NT2/D1 (cell line): ENCODE data around the gene TRIOBP.

ENCODE experiments used
- DNase-seq: peaks from one replicate; pipeline ENCODE4 v3.0.0-alpha.2; 2011; ENCODE audit warnings: low read depth, low spot score
- H3K27me3 ChIP-seq: 2 replicates; pipeline ENCODE4 v1.6.0; 2011; ENCODE audit warnings: mild to moderate bottlenecking; ENCODE audit not compliant: insufficient read length, insufficient read depth
- H3K36me3 ChIP-seq: 2 replicates; pipeline ENCODE4 v1.6.1; 2011; ENCODE audit warnings: mild to moderate bottlenecking, low read length, mixed read lengths; ENCODE audit not compliant: insufficient read depth, insufficient read length
- H3K4me1 ChIP-seq: 2 replicates; pipeline ENCODE4 v1.5.1; 2011; ENCODE audit not compliant: insufficient read depth, insufficient read length
- H3K4me3 ChIP-seq: 2 replicates; pipeline ENCODE4 v1.5.1; 2011; ENCODE audit warnings: low read depth; ENCODE audit not compliant: insufficient read length
- H3K9ac ChIP-seq: 2 replicates; pipeline ENCODE4 v1.6.0; 2011; ENCODE audit warnings: low read depth; ENCODE audit not compliant: insufficient read length
- H3K9me3 ChIP-seq: 2 replicates; pipeline ENCODE4 v1.5.1; 2011; ENCODE audit warnings: mild to moderate bottlenecking, low read length; ENCODE audit not compliant: insufficient read depth
- SUZ12 ChIP-seq: IDR thresholded peaks from 2 replicates; pipeline ENCODE4 v1.6.1; 2011; ENCODE audit not compliant: insufficient read length, insufficient read depth; ENCODE audit errors: extremely low read depth
- YY1 ChIP-seq: IDR thresholded peaks from 2 replicates; pipeline ENCODE4 v1.6.1; 2011; ENCODE audit not compliant: insufficient read length, insufficient read depth
- ZNF274 ChIP-seq: IDR thresholded peaks from 2 replicates; pipeline ENCODE4 v1.6.1; 2011; ENCODE audit warnings: mild to moderate bottlenecking, low read depth, low read length

The TRIOBP gene

DNA sequence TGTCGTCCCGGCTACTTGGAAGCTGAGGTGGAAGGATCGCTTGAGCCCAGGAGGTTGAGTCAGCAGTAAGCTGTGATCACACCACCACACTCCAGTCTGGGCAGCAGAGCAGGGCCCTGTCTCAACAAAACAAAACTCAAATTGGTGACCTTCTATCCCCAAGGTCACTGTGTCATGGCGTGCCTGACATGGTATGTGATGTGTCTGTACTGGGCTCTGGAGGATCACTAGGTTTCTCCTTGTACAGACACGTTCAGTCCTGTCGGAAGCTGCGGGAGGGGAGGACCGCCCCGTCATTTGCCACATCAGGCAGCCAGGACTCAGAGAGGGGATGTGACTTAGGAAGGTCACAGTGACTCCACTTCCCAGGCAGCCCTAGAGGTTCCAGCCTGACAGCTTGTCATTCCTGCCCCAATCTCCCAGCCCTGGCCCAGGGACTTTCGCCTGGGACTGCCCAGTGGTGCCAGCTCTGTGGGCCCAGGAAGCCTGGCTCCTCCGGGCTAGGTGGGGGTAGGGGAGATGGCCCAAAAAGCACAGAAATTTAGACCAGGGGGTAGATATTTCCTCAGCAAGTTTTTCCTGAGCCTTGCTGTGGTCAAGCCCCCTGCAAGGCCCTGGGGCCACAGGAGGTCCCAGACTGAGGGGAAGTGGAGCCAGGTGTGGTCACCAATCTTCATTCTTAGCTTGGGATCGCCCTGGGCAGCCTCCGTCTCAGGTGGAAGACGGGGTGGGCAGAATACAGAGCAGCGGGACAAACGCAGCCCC is 53.2 kb downstream of the TRIOBP start:
- Histone ChIP-seq H3K9ac (peak overlapping the region; percentile 61), H3K27me3 (no peaks in the 10 kb centered on the region), H3K9me3 (no peaks in the 10 kb centered on the region), H3K4me1 (peaks cover 33% of the 10 kb centered on the region), H3K4me3 (no peak overlapping the region), H3K36me3 (peaks cover 21% of the 10 kb centered on the region)
- TF ChIP-seq YY1 (no peak), SUZ12 (no peak), ZNF274 (no peak)
- no peak for DNase-seq

DNA sequence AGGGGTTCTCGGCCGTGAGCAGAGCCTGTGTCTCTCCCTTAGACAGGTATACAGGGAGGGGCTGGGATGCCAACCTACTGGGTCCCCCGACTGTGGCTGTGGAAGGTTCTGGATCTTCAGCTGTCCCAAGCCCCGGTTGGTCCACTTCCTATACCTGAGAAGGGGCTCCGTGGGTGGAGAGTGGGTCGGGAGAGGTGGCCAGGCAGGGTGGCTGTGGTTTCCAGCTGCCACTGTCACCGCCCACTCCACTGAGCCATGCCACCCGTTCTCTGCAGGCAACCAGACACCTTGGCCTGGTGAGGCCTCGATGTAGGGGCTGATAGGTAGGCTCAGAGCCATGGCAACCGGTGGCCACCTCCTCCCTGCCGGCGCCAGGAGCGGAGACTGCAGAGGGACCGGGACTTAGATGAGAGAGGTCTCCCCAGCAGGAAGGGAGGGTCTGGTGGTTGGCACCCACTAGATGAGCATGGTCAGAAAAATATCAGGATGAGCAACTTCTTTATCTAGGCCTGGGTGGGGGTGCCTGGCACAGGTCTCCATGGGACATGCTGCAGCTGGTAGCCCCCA is 53.8 kb downstream of the TRIOBP start:
- peaks cover 30% of the 10 kb centered on the region for H3K4me1 ChIP-seq
- no peak overlapping the region for H3K9ac ChIP-seq
- no peaks in the 10 kb centered on the region for H3K9me3 ChIP-seq
- TF ChIP-seq YY1, result no peak
- no peak for TF ChIP-seq SUZ12
- TF ChIP-seq ZNF274, result no peak
- peaks cover 28% of the 10 kb centered on the region for H3K36me3 ChIP-seq
- H3K4me3 ChIP-seq, result no peak overlapping the region
- DNase-seq, result no peak
- no peaks in the 10 kb centered on the region for H3K27me3 ChIP-seq

DNA sequence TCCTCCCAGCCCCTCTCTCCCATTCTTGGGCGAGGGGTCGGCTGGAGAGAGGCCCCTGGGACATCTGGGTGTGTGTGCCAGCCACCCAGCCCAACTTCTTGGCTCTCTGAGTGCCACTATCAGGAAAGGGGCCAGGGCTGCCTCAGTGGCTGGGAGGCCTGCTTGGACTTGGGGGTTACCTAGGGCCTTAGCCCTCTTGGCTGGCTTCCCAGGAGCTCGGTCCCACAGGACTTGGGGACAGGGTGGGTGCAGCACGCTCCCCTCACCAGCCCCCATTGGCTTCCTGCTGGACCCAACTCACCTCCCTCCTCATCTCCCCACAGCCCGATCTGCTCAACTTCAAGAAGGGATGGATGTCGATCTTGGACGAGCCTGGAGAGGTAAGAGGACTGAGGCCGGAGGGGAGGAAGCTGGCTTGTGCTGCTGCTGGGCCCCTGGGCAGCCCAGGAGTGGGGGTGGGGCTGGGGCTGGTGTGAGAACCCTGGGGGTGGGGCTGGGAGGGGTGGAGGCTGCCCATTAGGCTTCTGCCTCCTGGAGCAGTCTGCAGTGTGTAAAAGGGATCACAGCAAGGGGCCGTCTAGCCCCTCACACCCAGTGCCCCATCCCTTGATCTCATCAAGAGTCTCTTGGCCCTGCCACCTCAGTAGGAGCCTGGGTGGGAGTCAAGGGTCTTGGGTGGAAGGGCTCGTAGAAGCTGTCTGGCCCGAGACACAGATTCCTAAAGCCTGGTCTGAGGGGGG is 54.8 kb downstream of the TRIOBP start:
- peaks cover 30% of the 10 kb centered on the region for H3K4me1 ChIP-seq
- H3K9ac ChIP-seq, result peak overlapping the region; percentile 64
- H3K4me3 ChIP-seq, result no peak overlapping the region
- no peaks in the 10 kb centered on the region for H3K27me3 ChIP-seq
- no peak for DNase-seq
- H3K9me3 ChIP-seq, result no peaks in the 10 kb centered on the region
- peaks cover 37% of the 10 kb centered on the region for H3K36me3 ChIP-seq
- TF ChIP-seq YY1 (no peak), SUZ12 (no peak), ZNF274 (no peak)

DNA sequence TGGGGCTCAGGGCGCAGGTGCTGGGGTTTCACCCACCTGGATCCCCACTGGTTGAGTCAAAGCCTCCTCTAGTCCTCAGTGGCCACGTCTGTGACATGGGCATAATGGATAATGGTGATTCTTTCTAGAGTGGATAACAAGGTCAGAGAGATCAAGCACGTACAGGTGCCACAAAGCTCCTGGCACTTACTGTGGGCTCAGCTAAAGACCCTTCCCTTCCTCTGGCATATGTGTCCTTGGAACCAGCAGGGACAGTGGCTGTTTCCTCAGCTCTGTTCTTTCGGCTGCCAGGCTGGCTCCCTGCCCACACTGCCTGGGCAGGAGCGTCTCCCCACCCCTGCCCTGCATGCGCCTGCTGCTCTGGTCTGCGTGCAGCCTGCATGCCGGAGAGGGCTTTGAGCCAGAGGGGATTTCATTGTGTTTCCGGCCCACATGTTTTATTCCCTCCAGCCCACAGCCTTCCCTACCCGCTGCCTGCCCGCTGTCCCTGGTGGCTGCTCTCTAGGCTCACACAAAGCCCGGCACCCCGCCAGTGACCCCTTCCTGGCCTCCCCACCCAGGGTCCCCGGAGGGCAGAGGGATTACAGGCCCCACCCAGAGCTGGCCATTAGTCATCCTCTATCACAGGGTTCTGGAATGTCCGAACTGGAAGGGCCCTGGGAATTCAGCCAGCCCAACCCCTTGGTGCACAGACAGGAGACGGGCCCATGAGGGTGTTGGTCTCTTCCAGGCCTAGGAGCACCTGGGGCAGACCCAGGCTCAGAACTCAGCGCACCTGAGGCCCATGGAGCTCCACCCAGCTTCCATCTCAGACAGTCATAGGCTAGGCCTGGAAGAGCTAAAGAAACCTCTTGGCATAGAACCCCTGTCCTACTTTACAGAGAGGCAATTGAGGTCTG is 55.6 kb downstream of the TRIOBP start:
- H3K27me3 ChIP-seq, result no peaks in the 10 kb centered on the region
- peaks cover 29% of the 10 kb centered on the region for H3K4me1 ChIP-seq
- no peak for TF ChIP-seq ZNF274
- no peak for TF ChIP-seq YY1
- TF ChIP-seq SUZ12, result no peak
- H3K9me3 ChIP-seq, result no peaks in the 10 kb centered on the region
- H3K36me3 ChIP-seq, result peaks cover 45% of the 10 kb centered on the region
- DNase-seq, result no peak
- H3K4me3 ChIP-seq, result no peak overlapping the region
- peak overlapping the region; percentile 24 for H3K9ac ChIP-seq

DNA sequence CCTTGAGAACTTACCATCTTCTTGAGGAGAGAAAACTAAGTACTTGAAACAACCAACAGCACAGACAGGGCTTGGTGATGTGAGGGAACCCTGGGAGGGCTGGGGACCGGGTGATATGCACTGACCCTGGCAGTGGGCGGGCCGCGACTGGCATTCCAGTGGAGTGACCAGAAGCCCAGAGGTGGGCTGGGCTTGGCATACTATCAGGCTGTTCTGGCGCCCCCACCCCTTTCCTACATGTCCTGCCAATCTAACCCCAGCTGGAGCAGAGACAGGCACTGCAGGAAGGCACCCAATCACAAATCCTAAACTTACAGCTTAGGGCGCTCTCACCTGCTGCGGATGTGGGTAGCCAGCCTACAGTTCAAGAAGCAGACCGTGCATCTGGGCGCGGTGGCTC is 56.9 kb downstream of the TRIOBP start:
- Histone ChIP-seq H3K9me3 (no peaks in the 10 kb centered on the region), H3K9ac (no peak overlapping the region), H3K27me3 (no peaks in the 10 kb centered on the region), H3K4me1 (peaks cover 21% of the 10 kb centered on the region), H3K4me3 (no peak overlapping the region), H3K36me3 (peaks cover 54% of the 10 kb centered on the region)
- no peak for DNase-seq
- no peak for TF ChIP-seq ZNF274
- TF ChIP-seq YY1, result no peak
- TF ChIP-seq SUZ12, result no peak

DNA sequence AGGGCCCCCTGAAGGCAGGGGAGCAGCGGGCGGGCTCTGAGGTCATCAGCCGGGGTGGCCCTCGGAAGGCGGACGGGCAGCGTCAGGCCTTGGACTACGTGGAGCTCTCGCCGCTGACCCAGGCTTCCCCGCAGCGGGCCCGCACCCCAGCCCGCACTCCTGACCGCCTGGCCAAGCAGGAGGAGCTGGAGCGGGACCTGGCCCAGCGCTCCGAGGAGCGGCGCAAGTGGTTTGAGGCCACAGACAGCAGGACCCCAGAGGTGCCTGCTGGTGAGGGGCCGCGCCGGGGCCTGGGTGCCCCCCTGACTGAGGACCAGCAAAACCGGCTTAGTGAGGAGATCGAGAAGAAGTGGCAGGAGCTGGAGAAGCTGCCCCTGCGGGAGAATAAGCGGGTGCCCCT is 60.8 kb downstream of the TRIOBP start:
- no peak overlapping the region for H3K9ac ChIP-seq
- no peak overlapping the region for H3K4me3 ChIP-seq
- peaks cover 67% of the 10 kb centered on the region for H3K36me3 ChIP-seq
- no peak for TF ChIP-seq YY1
- no peak for TF ChIP-seq SUZ12
- TF ChIP-seq ZNF274, result no peak
- no peaks in the 10 kb centered on the region for H3K9me3 ChIP-seq
- peaks cover 6% of the 10 kb centered on the region for H3K4me1 ChIP-seq
- H3K27me3 ChIP-seq, result no peaks in the 10 kb centered on the region
- DNase-seq, result no peak

DNA sequence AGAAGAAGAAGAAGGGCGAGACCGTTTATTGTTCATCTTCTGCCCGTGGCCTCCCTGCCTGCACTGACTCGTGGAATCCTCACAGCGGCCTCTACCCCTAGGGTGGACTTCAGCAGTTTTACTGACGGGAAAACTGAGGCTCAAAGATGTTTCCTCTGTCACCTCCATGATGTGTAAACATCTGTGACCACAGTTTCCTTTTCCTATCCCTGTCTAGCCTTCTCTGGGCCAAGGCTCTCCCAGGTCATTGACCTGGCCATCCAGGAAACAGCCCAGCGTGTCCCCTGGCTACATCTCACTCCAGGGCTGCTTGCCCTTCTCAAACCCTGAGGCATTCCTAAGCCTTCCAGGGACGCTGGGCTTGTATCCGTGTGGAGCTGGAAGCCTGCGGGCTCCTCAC is 61.8 kb downstream of the TRIOBP start:
- no peak overlapping the region for H3K4me3 ChIP-seq
- H3K9ac ChIP-seq, result no peak overlapping the region
- peaks cover 8% of the 10 kb centered on the region for H3K4me1 ChIP-seq
- DNase-seq, result no peak
- H3K27me3 ChIP-seq, result no peaks in the 10 kb centered on the region
- no peaks in the 10 kb centered on the region for H3K9me3 ChIP-seq
- peaks cover 71% of the 10 kb centered on the region for H3K36me3 ChIP-seq
- TF ChIP-seq SUZ12 (no peak), ZNF274 (no peak), YY1 (no peak)
